ENCODE data around the gene PRELID1.

GRCh38 chr5:177294632-177295031 lies 9.0 kb upstream of the PRELID1 start:
- TF ChIP-seq FOXA1 (IDR thresholded peaks at IDR 0.05) (no peak), ZNF384 (IDR thresholded peaks at IDR 0.05) (no peak), FOXK2 (IDR thresholded peaks at IDR 0.05) (no peak), ARNT (IDR thresholded peaks at IDR 0.05) (no peak), ELF4 (IDR thresholded peaks at IDR 0.05) (no peak), NFRKB (IDR thresholded peaks at IDR 0.05) (no peak), L3MBTL2 (conservative IDR thresholded peaks at IDR 0.05) (no peak), FOXM1 (IDR thresholded peaks at IDR 0.05; ENCODE audit: borderline replicate concordance) (no peak), SUZ12 (IDR thresholded peaks at IDR 0.05) (no peak), TARDBP (IDR thresholded peaks at IDR 0.05) (no peak), SP1 (IDR thresholded peaks at IDR 0.05) (no peak), HDGF (IDR thresholded peaks at IDR 0.05; ENCODE audit: borderline replicate concordance) (no peak)
